HL-60 (cell line): Measurements from ENCODE around the gene KCNQ1.

ENCODE experiments used
- CTCF ChIP-seq: IDR thresholded peaks from one replicate; pipeline ENCODE4 v1.5.1; 2011; ENCODE audit warnings: low read length, control low read depth, inconsistent platforms; ENCODE audit not compliant: insufficient read depth
- REST ChIP-seq: IDR thresholded peaks from 2 replicates; pipeline ENCODE4 v1.6.1; 2012; ENCODE audit warnings: low read depth; ENCODE audit not compliant: insufficient replicate concordance

- TF ChIP-seq CTCF = no peak
- no peak for TF ChIP-seq REST
These were observed 289.6 kb downstream of the KCNQ1 start for GRCh38 chr11:2734181-2735052.
